Transverse colon (tissue), 3 donors: Measurements from ENCODE around the gene FYB1.

Experiments
- CTCF ChIP-seq, 5 experiments: fragments of 200-600 bp in 3 of 5; fragments of 450-650 bp in 2 of 5; sonication (generic) in 3 of 5; IDR thresholded peaks; 1 replicate in 2 of 5; 2 replicates in 3 of 5; pipeline ENCODE4 v1.5.1; 2016 to 2017; ENCODE audit warnings: antibody characterized with exemption in 5 of 5, inconsistent platforms in 3 of 5, mild to moderate bottlenecking in 2 of 5, moderate library complexity in 1 of 5
- EP300 ChIP-seq: sonication (generic); formaldehyde crosslinking; IDR thresholded peaks from one replicate; pipeline ENCODE4 v1.6.1; 2017; ENCODE audit warnings: antibody characterized with exemption, low read depth
- POLR2A ChIP-seq: fragments of 450-650 bp; IDR thresholded peaks from one replicate; pipeline ENCODE4 v1.6.1; 2016; ENCODE audit warnings: antibody characterized with exemption, mild to moderate bottlenecking, moderate library complexity

- no peak for TF ChIP-seq CTCF (IDR thresholded peaks at IDR 0.05)
- no peak for TF ChIP-seq EP300
- TF ChIP-seq POLR2A: no peak
These were observed 109.8 kb downstream of the FYB1 start for GRCh38 chr5:39109606-39110005.
